GM23338 (cell line): ENCODE data around the gene NSF.

ENCODE experiments used
- EZH2 ChIP-seq: fragments of 200-600 bp; sonication (generic); IDR thresholded peaks from one replicate; pipeline ENCODE4 v1.8.0; 2017; ENCODE audit warnings: antibody characterized with exemption, mild to moderate bottlenecking, low read depth; ENCODE audit not compliant: unreplicated experiment
- POLR2AphosphoS5 ChIP-seq: IDR thresholded peaks from 2 replicates; pipeline ENCODE4 v1.6.1; 2016; ENCODE audit warnings: antibody characterized with exemption, low read depth
- ZNF114 ChIP-seq: fragments of 250-450 bp; sonication (Bioruptor Pico); IDR thresholded peaks from 2 replicates; pipeline ENCODE4 v1.5.0; 2020; ENCODE audit warnings: mild to moderate bottlenecking, moderate library complexity
- TF ChIP-seq, protein P1 (sequence below), 2 experiments: fragments of 200-600 bp in 1 of 2; sonication (generic) in 1 of 2; conservative IDR thresholded peaks; 2 replicates each; pipeline versions ENCODE4 v1.5.1 to v1.6.1; 2016 to 2017; ENCODE audit warnings: antibody characterized with exemption in 2 of 2, low read depth in 2 of 2, mild to moderate bottlenecking in 2 of 2, moderate library complexity in 1 of 2
- TF ChIP-seq, protein P2 (sequence below): IDR thresholded peaks from one replicate; pipeline ENCODE4 v1.6.1; 2018; ENCODE audit warnings: antibody characterized with exemption; ENCODE audit not compliant: unreplicated experiment
- TF ChIP-seq, protein P3 (sequence below): fragments of 250-450 bp; sonication (Bioruptor Pico); IDR thresholded peaks from 2 replicates; pipeline ENCODE4 v1.5.0; 2020; ENCODE audit warnings: mild to moderate bottlenecking, moderate library complexity

DNA sequence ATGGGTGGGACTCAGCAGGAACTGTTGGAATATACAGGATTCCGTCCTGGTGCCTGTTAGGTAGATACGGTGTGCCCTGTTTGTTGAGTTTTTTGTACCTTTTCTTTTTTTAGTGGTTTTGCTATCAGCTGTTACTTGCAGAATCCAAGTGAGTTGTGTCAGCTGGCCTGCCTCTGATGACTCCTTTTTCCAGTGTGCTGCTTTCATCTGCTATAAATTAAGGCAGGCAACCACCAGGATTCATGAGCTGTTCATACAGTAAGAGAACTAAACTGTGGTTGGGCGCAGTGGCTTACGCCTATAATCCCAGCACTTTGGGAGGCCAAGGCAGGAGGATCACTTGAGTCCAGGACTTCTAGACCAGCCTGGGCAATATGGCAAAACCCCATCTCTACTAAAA lies 148.1 kb downstream of the NSF start:
- TF ChIP-seq, protein P1, sequence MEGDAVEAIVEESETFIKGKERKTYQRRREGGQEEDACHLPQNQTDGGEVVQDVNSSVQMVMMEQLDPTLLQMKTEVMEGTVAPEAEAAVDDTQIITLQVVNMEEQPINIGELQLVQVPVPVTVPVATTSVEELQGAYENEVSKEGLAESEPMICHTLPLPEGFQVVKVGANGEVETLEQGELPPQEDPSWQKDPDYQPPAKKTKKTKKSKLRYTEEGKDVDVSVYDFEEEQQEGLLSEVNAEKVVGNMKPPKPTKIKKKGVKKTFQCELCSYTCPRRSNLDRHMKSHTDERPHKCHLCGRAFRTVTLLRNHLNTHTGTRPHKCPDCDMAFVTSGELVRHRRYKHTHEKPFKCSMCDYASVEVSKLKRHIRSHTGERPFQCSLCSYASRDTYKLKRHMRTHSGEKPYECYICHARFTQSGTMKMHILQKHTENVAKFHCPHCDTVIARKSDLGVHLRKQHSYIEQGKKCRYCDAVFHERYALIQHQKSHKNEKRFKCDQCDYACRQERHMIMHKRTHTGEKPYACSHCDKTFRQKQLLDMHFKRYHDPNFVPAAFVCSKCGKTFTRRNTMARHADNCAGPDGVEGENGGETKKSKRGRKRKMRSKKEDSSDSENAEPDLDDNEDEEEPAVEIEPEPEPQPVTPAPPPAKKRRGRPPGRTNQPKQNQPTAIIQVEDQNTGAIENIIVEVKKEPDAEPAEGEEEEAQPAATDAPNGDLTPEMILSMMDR (conservative IDR thresholded peaks at IDR 0.05; ENCODE audit: low read depth in 2 of 2): no peak
- TF ChIP-seq, protein P2, sequence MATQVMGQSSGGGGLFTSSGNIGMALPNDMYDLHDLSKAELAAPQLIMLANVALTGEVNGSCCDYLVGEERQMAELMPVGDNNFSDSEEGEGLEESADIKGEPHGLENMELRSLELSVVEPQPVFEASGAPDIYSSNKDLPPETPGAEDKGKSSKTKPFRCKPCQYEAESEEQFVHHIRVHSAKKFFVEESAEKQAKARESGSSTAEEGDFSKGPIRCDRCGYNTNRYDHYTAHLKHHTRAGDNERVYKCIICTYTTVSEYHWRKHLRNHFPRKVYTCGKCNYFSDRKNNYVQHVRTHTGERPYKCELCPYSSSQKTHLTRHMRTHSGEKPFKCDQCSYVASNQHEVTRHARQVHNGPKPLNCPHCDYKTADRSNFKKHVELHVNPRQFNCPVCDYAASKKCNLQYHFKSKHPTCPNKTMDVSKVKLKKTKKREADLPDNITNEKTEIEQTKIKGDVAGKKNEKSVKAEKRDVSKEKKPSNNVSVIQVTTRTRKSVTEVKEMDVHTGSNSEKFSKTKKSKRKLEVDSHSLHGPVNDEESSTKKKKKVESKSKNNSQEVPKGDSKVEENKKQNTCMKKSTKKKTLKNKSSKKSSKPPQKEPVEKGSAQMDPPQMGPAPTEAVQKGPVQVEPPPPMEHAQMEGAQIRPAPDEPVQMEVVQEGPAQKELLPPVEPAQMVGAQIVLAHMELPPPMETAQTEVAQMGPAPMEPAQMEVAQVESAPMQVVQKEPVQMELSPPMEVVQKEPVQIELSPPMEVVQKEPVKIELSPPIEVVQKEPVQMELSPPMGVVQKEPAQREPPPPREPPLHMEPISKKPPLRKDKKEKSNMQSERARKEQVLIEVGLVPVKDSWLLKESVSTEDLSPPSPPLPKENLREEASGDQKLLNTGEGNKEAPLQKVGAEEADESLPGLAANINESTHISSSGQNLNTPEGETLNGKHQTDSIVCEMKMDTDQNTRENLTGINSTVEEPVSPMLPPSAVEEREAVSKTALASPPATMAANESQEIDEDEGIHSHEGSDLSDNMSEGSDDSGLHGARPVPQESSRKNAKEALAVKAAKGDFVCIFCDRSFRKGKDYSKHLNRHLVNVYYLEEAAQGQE: no peak
- TF ChIP-seq POLR2AphosphoS5 (no peak), ZNF114 (CRISPR knock-in tag) (no peak), EZH2 (no peak)
- TF ChIP-seq, protein P3, sequence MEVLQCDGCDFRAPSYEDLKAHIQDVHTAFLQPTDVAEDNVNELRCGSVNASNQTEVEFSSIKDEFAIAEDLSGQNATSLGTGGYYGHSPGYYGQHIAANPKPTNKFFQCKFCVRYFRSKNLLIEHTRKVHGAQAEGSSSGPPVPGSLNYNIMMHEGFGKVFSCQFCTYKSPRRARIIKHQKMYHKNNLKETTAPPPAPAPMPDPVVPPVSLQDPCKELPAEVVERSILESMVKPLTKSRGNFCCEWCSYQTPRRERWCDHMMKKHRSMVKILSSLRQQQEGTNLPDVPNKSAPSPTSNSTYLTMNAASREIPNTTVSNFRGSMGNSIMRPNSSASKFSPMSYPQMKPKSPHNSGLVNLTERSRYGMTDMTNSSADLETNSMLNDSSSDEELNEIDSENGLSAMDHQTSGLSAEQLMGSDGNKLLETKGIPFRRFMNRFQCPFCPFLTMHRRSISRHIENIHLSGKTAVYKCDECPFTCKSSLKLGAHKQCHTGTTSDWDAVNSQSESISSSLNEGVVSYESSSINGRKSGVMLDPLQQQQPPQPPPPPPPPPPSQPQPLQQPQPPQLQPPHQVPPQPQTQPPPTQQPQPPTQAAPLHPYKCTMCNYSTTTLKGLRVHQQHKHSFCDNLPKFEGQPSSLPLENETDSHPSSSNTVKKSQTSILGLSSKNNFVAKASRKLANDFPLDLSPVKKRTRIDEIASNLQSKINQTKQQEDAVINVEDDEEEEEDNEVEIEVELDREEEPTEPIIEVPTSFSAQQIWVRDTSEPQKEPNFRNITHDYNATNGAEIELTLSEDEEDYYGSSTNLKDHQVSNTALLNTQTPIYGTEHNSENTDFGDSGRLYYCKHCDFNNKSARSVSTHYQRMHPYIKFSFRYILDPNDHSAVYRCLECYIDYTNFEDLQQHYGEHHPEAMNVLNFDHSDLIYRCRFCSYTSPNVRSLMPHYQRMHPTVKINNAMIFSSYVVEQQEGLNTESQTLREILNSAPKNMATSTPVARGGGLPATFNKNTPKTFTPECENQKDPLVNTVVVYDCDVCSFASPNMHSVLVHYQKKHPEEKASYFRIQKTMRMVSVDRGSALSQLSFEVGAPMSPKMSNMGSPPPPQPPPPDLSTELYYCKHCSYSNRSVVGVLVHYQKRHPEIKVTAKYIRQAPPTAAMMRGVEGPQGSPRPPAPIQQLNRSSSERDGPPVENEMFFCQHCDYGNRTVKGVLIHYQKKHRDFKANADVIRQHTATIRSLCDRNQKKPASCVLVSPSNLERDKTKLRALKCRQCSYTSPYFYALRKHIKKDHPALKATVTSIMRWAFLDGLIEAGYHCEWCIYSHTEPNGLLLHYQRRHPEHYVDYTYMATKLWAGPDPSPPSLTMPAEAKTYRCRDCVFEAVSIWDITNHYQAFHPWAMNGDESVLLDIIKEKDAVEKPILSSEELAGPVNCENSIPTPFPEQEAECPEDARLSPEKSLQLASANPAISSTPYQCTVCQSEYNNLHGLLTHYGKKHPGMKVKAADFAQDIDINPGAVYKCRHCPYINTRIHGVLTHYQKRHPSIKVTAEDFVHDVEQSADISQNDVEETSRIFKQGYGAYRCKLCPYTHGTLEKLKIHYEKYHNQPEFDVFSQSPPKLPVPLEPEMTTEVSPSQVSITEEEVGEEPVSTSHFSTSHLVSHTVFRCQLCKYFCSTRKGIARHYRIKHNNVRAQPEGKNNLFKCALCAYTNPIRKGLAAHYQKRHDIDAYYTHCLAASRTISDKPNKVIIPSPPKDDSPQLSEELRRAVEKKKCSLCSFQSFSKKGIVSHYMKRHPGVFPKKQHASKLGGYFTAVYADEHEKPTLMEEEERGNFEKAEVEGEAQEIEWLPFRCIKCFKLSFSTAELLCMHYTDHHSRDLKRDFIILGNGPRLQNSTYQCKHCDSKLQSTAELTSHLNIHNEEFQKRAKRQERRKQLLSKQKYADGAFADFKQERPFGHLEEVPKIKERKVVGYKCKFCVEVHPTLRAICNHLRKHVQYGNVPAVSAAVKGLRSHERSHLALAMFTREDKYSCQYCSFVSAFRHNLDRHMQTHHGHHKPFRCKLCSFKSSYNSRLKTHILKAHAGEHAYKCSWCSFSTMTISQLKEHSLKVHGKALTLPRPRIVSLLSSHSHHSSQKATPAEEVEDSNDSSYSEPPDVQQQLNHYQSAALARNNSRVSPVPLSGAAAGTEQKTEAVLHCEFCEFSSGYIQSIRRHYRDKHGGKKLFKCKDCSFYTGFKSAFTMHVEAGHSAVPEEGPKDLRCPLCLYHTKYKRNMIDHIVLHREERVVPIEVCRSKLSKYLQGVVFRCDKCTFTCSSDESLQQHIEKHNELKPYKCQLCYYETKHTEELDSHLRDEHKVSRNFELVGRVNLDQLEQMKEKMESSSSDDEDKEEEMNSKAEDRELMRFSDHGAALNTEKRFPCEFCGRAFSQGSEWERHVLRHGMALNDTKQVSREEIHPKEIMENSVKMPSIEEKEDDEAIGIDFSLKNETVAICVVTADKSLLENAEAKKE (CRISPR knock-in tag): no peak
